Motor neuron (in vitro differentiated cells): ENCODE results near the gene CDCA8. TPM values are rescaled to one million over a fixed set of nuclear protein-coding genes. Genes with fewer than 3 reads are reported as not detected.

ENCODE experiments used
- ATAC-seq, 8 experiments: fragments of 200-7000 bp; cut with Tn5 transposase; replicated peaks in 6 of 8; 2 replicates each; pipeline ENCODE4 v1.8.0; 2021; ENCODE audit warnings: mild to moderate bottlenecking in 8 of 8, moderate library complexity in 8 of 8
- H3K27ac ChIP-seq, 2 donors: fragments of 250-450 bp; sonication (Bioruptor Pico); 2 replicates each; pipeline ENCODE4 v1.9.0; 2021; ENCODE audit warnings: antibody characterized with exemption in 2 of 2, mild to moderate bottlenecking in 2 of 2, moderate library complexity in 1 of 2
- H3K4me1 ChIP-seq, 2 donors: fragments of 250-450 bp; sonication (Bioruptor Pico); replicated peaks in 1 of 2; 2 replicates each; pipeline ENCODE4 v1.6.1; 2021; ENCODE audit warnings: antibody characterized with exemption in 2 of 2, mild to moderate bottlenecking in 2 of 2, moderate library complexity in 1 of 2
- H3K4me3 ChIP-seq, 5 donors: fragments of 250-450 bp; sonication (Bioruptor Pico); 2 replicates each; pipeline ENCODE4 v1.9.0; 2021; ENCODE audit warnings: antibody characterized with exemption in 5 of 5, mild to moderate bottlenecking in 5 of 5, moderate library complexity in 4 of 5
- WGBS, 10 experiments: fragments of 450-650 bp; shearing (Covaris generic); methylation state at CpG; one replicate each; pipeline ENCODE4 v1.0.0; 2022; 5-methylcytosine and 5-hydroxymethylcytosine counted together
- in situ Hi-C, 9 experiments: fragments of 400-800 bp; cut with MboI; loops; one replicate each; pipeline ENCODE4 v1.15.0; 2021; ENCODE audit warnings: low sequenced_read_pairs in 9 of 9, low pct_unique_long_range_greater_than_20kb in 2 of 9; ENCODE audit not compliant: unreplicated experiment in 9 of 9
- total RNA-seq, 8 experiments: library from RNA; unstranded; fragments of 300-600 nt; gene quantifications; 2 replicates each; pipeline versions ENCODE4 v1.2.3 to v1.2.4, GENCODE V29; 2022

Gene CDCA8
- total RNA-seq: 10 to 100 TPM in 3 of 8 experiments, 1 to 10 TPM in 3, under 1 TPM in 2; 0.20 to 57.4 (median 3.2) TPM

DNA sequence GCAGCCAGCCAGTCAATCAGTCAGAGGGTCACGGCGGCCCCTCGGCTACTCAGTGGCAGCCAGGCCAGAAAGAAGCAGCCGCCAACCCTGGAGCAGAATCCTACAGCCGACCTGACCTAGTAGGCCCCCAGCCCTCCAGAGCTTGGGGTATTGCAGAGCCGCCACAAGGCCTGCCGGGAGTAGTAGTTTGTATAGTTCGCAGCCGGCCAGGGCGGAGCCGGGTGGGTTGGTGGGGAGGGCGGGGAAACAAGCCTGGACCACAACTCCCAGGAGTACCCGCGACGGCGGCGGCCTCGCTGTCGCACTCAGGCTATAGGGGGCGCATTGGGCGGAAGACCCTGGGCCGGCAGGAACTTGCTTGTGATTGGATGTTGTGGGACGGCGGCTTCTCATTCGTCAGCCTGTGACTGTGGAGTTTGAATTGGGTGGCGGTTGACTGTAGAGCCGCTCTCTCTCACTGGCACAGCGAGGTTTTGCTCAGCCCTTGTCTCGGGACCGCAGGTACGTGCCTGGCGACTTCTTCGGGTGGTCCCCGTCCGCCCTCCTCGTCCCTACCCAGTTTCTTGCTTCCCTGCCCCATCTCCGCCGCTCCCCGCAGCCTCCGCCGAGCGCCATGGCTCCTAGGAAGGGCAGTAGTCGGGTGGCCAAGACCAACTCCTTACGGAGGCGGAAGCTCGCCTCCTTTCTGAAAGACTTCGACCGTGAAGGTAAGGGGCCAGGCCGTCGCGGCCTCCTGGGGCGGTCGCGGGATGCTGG is at the start of gene CDCA8:
Gene CDCA8, plus strand, starts transcription at position 439 of the 756 bp plus-strand sequence. Its CDS starts 175 bp downstream, at position 614.
- ATAC-seq: peak; percentile 77 to 91 (median 90)
- H3K4me1 ChIP-seq: peaks cover 8 to 13% of the 10 kb centered on the region in 2 donors
- peak within 1 kb of the TSS; percentile 47 to 83 (median 71) for H3K4me3 ChIP-seq
- H3K27ac ChIP-seq: peak within 1 kb of the TSS in 1 of 2 donors; percentile 35
- in situ Hi-C loops: loop anchor here in 3 of 9 experiments (25.0 kb wide), 4 partner anchors 180 to 1180 kb away; partner anchors contain the start of genes MEAF6 (in 1 of the 3) and ZC3H12A (in 1 of the 3)
- 0 to 8% (median 0%) methylated on average over 1 to 20 of the region's 54 CpGs; no CpG with 5 or more reads in 5 of the 10 experiments for WGBS, 10 experiments

GRCh38 chr1:37647281-37647680 is 45.0 kb upstream of the CDCA8 start:
- Histone ChIP-seq H3K4me1 (no peaks in the 10 kb centered on the region), H3K4me3 (no peak overlapping the region), H3K27ac (no peak overlapping the region)
- no peak for ATAC-seq
- in situ Hi-C loops: no loop called here
- 30 to 100% (median 78%) methylated on average over 1 to 7 of the region's 7 CpGs for WGBS, 10 experiments

- no peaks in the 10 kb centered on the region for H3K4me1 ChIP-seq
- ATAC-seq: no peak
- H3K4me3 ChIP-seq: no peak overlapping the region
- 25 to 57% (median 46%) methylated on average over 2 to 4 of the region's 5 CpGs; no CpG with 5 or more reads in 6 of the 10 experiments for WGBS, 10 experiments
- in situ Hi-C loops: no loop called here
- no peak overlapping the region for H3K27ac ChIP-seq
Measured at GRCh38 chr1:37650173-37650572, 42.1 kb upstream of the CDCA8 start.

- in situ Hi-C loops: no loop called here
- ATAC-seq: no peak
- Histone ChIP-seq H3K4me1 (no peaks in the 10 kb centered on the region), H3K4me3 (no peak overlapping the region), H3K27ac (no peak overlapping the region)
- WGBS, 10 experiments: 48 to 100% methylated on average over 1 to 5 of the region's 5 CpGs; no CpG with 5 or more reads in 8 of the 10 experiments
Measured at GRCh38 chr1:37650721-37651120, 41.6 kb upstream of the CDCA8 start.

- Histone ChIP-seq H3K4me1 (no peaks in the 10 kb centered on the region), H3K4me3 (no peak overlapping the region), H3K27ac (no peak overlapping the region)
- 0 to 80% (median 69%) methylated on average over 1 to 10 of the region's 10 CpGs; no CpG with 5 or more reads in 4 of the 10 experiments for WGBS, 10 experiments
- no peak for ATAC-seq
- in situ Hi-C loops: no loop called here
Measured at GRCh38 chr1:37651803-37652202, 40.5 kb upstream of the CDCA8 start.

GRCh38 chr1:37652976-37653375 is 39.3 kb upstream of the CDCA8 start:
- 43 to 83% (median 52%) methylated on average over 1 to 2 of the region's 2 CpGs; no CpG with 5 or more reads in 7 of the 10 experiments for WGBS, 10 experiments
- no peak for ATAC-seq
- Histone ChIP-seq H3K27ac (no peak overlapping the region), H3K4me1 (no peaks in the 10 kb centered on the region), H3K4me3 (no peak overlapping the region)
- in situ Hi-C loops: no loop called here

DNA sequence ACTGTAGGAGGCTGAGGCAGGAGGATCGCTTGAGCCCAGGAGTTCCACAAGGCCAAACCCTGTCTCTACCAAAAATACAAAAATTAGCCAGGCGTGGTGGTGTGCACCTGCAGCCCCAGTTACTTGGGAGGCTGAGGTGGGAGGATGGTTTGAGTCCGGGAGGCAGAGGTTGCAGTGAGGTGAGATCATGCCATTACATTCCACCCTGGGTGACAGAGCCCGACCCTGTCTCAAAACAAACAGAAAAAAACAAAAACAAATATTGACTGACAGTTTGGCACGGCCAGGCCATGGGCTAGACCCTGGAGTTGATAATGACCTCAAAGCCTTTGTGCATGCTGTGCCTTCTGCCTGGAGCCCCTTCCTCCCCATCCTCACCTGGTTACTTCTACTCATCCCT is 38.4 kb upstream of the CDCA8 start:
- Histone ChIP-seq H3K4me3 (no peak overlapping the region), H3K4me1 (no peaks in the 10 kb centered on the region), H3K27ac (no peak overlapping the region)
- in situ Hi-C loops: no loop called here
- ATAC-seq: no peak
- 40 to 90% (median 64%) methylated on average over 1 to 5 of the region's 5 CpGs; no CpG with 5 or more reads in 2 of the 10 experiments for WGBS, 10 experiments

GRCh38 chr1:37655274-37655673 is 37.0 kb upstream of the CDCA8 start:
- in situ Hi-C loops: no loop called here
- Histone ChIP-seq H3K4me3 (no peak overlapping the region), H3K27ac (no peak overlapping the region), H3K4me1 (peaks cover 6% of the 10 kb centered on the region in 2 donors)
- no peak for ATAC-seq

DNA sequence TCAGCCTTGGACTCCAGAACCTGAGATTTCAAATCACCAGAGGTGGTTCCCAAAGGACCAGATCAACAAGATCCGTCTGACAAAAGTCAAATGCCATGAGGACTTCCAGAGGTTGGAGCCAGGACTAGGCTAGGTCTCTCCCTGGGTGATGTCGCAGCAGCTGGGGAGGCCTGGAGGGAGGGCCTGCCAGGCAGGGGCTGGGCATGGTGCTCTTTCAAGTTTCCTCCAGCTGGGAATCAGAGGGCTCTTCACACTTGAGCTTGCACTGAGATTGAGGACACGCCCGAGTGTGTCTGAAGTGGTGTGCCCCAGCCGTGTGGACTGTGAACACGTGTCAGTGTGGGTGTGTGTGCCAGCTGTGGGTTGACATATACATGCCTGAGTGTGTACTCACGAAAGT is 36.3 kb upstream of the CDCA8 start:
- Histone ChIP-seq H3K27ac (no peak overlapping the region), H3K4me1 (peaks cover 13% of the 10 kb centered on the region in 2 donors), H3K4me3 (no peak overlapping the region)
- peak in 2 of 8 experiments; percentile 65 to 66 for ATAC-seq
- in situ Hi-C loops: no loop called here
- 0 to 70% (median 58%) methylated on average over 1 to 6 of the region's 7 CpGs; no CpG with 5 or more reads in 4 of the 10 experiments for WGBS, 10 experiments

DNA sequence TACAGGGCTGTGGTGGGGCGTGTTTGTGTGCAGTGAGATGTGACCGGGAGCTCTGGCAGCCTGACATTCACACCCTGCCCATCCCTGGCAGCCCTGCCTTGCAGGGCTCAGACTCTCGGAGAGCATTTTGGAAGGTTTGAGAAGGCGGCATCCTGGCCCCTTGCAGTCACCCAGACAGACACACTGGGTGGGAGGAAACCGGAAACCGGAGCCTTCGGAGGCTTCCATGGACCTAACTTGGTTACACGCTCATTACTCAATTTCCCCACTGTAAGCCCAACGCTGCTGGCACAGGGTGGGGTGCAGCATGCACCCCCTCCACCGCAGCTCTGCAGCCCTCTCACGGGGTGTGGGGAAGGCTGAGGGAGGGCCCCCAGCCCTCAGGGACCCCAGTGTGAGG is 35.4 kb upstream of the CDCA8 start:
- 60 to 100% (median 66%) methylated on average over 1 to 7 of the region's 11 CpGs; no CpG with 5 or more reads in 5 of the 10 experiments for WGBS, 10 experiments
- Histone ChIP-seq H3K27ac (no peak overlapping the region), H3K4me3 (no peak overlapping the region), H3K4me1 (peaks cover 19 to 22% of the 10 kb centered on the region in 2 donors)
- ATAC-seq: no peak
- in situ Hi-C loops: no loop called here

DNA sequence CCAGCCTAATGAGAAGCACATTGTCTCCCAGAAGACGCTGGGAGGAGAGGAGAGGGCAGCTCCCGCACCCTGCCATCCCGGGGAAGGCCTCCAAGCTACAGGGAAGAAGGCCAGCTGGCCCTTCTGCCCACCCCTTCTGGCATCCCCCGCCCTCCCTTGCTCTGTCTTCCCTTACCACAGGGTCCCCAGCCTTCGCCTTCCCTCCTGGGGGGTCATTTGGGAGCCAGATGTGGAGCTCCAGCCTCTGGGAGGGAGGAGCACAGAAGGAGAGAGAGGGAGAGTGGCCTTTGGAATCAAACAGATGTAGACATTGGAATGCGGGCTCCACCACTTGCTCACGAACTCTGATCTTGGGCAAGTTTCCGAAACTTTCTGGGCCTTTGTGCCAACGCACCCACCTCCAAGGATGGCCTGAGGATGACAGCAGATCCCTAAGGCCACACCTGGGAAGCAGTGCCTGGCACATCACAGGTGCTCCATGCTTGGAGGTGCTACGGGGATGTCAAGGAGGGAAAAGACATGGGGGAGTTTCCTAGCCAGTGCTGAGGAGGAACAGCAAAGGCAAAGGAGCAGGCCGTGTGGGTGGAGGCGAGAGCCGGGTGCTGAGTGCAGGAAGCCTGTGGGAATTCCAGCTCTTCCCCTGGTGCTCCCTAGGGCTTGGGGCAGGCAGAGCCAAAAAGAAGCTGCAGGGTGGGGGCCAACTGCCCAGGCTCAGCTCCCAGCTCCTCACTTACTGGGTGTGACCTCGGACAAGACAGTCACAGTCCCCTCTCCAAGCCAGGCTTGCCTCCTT is 34.5 kb upstream of the CDCA8 start:
- Histone ChIP-seq H3K4me3 (no peak overlapping the region), H3K4me1 (peaks cover 19 to 24% of the 10 kb centered on the region in 2 donors), H3K27ac (no peak overlapping the region)
- in situ Hi-C loops: no loop called here
- no peak for ATAC-seq
- 0 to 95% (median 63%) methylated on average over 1 to 9 of the region's 14 CpGs; no CpG with 5 or more reads in 3 of the 10 experiments for WGBS, 10 experiments

- Histone ChIP-seq H3K4me3 (no peak overlapping the region), H3K4me1 (peaks cover 19 to 27% of the 10 kb centered on the region in 2 donors), H3K27ac (no peak overlapping the region)
- in situ Hi-C loops: no loop called here
- no peak for ATAC-seq
- WGBS, 10 experiments: 33 to 92% (median 82%) methylated on average over 2 to 6 of the region's 6 CpGs; no CpG with 5 or more reads in 2 of the 10 experiments
Measured at GRCh38 chr1:37658486-37658885, 33.8 kb upstream of the CDCA8 start.

- 0 to 90% (median 8%) methylated on average over 1 to 5 of the region's 10 CpGs; no CpG with 5 or more reads in 5 of the 10 experiments for WGBS, 10 experiments
- H3K4me1 ChIP-seq: peaks cover 19 to 33% of the 10 kb centered on the region in 2 donors
- in situ Hi-C loops: no loop called here
- ATAC-seq: peak in 5 of 8 experiments; percentile 73 to 90 (median 86)
- peak overlapping the region in 1 of 2 donors; percentile 45 for H3K27ac ChIP-seq
- no peak overlapping the region for H3K4me3 ChIP-seq
Measured at GRCh38 chr1:37660664-37661063, 31.7 kb upstream of the CDCA8 start.
